ENCODE measurements around the gene TCEAL4. TPM values are rescaled to one million over a fixed set of nuclear protein-coding genes. Genes with fewer than 3 reads are reported as not detected.
"Not testable (repeated sequence)": the region's sequence is repeated elsewhere in the genome, so short reads cannot be mapped to it uniquely, and the experiment has no call there.

Gene TCEAL4
- polyA plus RNA-seq, 1 donor: 171 TPM

- no peak for DNase-seq
Measured at GRCh38 chrX:103571726-103572125, 13.6 kb upstream of the TCEAL4 start.

DNA sequence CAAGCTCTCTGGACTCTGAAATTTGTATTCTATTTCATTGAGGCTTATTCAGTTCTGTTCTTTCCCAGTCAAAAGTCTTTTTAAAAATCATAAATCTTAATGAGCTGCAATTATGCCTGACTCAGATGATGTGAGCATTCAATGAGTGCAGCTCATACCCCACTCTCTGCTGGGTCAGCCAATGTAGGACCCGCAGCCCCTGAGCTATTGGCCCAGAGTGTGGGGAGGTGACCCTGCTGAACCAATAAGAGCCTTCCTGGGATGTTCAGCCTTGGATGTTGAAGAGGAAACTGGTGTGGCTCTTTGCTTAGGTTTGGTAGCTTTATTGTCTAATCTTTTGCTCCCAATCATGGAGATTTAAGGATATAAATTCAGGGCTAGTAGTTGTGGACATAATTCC lies 12.1 kb upstream of the TCEAL4 start:
- DNase-seq: no peak

DNA sequence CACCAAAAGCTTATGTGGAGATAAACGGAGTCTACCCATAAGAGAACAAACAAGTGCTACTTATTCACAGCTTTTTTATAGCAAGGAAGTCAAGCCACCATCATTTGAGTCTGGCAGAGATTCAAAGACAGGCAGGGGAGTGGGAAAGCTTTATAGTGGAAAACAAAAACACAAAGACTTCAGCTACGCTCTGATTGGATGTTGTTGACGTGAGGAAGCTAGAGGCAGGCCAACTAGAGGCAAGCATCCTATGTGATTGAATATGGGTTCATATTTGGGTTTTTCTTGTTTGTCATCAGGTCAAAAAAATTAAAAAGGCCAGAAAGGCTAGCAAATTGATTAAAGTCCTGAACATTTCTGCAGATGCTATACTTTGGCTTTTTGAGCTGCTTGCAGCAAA lies 719 bp upstream of the TCEAL4 start:
- peak; percentile 26 for DNase-seq

- DNase-seq: peak; percentile 5
Measured at GRCh38 chrX:103586314-103586646, 965 bp downstream of the TCEAL4 start.

- DNase-seq: no peak
Measured at GRCh38 chrX:103586659-103587058, 1.3 kb downstream of the TCEAL4 start.

- not testable (repeated sequence) for DNase-seq
Measured at GRCh38 chrX:103592295-103592694, 7.0 kb downstream of the TCEAL4 start.

- DNase-seq: not testable (repeated sequence)
Measured at GRCh38 chrX:103595202-103595601, 9.9 kb downstream of the TCEAL4 start.

DNA sequence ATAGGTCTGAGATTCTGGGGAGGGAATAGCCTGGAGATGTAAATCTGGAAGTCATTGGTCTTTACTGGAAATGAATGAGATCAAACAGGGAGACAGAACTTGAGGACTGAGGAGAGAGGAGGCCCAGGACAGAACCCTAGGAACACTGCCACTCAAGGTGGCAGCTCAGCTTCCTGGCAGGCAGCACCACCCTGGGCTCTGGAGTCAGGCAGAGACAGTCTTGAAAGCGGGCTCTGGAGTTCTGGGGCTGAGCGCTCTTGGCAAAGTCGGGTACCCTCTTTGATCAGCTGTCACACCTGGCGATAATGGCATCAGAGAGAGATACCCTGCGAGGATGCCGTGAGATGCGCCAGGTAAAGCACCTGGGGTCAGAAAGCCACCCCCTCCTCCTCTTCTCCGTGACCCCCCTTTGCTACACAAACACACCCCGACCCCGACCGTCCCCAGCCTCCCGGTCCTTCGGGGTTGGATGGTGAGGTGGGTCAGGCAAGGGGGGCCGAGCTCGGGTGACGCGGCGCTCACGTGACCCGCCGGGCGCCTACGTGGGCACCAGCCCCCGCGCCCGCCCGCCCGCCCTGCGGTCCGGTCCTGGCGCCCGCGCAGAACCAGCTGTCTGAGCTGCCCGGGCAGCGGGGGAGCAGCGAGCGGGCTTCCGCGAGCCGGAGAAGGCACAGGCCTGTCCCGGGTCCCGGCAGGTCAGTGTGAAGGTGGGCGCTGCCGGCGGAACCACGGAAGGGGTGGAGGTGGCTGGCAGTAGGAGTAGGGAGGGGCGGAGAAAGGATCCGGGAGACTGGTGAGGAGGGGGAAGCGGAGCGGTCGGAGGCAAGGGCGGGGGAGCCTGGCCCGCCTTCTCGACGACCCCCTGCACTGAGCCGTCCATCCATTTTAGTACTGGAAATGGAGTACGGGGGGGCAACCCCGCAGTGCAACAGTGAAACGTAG lies 22.3 kb downstream of the TCEAL4 start, which contains the start of gene TCEAL3:
TSS of gene TCEAL3 (plus strand) at position 600 of the 942 bp plus-strand sequence. CDS start 1,102 bp downstream, outside the sequence.
- peak; percentile 33 for DNase-seq

DNA sequence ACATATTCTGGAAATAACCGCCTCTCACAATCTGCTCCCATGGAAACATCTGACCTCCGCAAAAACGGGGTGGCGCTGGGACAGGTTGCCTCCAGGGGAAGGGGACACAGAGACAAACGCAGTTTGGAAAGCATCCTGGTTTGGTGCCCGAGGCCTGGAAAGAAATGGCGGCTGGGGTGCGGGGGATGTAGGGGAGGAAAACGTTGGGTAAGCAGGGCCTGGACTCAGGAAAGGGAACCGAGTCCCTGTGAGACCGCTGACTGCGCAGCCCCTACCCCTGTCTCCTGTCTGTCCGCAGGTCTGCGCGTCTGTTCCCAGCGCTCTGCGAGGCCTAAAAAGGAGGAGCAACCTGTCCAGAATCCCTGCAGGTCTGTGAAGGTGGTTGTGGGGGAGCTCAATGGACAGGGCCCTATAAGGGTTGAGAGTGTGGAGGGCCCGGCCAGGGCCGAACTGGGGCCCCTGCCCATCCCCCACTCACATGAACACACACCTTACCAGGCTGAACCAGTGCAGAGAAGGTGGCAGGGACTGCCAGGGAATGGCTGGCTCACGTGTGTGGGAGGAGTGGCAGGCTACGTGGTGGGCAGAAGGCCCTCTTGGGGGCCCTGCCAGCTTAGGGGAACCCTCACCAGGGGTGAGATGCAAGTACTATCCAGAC lies 23.1 kb downstream of the TCEAL4 start:
- no peak for DNase-seq

GRCh38 chrX:103610282-103610681 lies 25.0 kb downstream of the TCEAL4 start:
- no peak for DNase-seq

- DNase-seq: no peak
Measured at GRCh38 chrX:103613362-103613890, 28.1 kb downstream of the TCEAL4 start.

DNA sequence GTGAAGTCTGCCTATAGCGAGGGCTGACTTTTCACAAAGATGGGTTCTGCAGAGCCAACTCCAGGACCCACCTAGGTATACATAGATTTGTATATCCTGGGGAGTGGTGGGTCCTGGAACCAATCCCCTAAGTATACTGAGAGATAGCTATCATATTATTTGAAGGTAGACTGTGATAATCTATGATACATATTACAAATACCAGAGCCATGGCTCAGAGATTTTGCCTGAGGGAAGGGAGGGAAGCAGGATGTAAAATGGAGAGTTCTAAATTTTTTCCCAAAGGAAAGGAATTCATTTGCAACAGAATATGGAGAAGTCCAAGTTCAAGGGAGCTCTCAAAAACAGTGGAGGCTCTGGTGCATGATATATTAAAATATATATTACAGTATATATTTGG lies 29.7 kb downstream of the TCEAL4 start:
- no peak for DNase-seq

- DNase-seq: no peak
Measured at GRCh38 chrX:103615781-103616371, 30.6 kb downstream of the TCEAL4 start.

- DNase-seq: no peak
Measured at GRCh38 chrX:103616676-103617186, 31.4 kb downstream of the TCEAL4 start.

- no peak for DNase-seq
Measured at GRCh38 chrX:103624111-103624510, 38.8 kb downstream of the TCEAL4 start.

- DNase-seq: no peak
Measured at GRCh38 chrX:103626855-103627254, 41.5 kb downstream of the TCEAL4 start.

DNA sequence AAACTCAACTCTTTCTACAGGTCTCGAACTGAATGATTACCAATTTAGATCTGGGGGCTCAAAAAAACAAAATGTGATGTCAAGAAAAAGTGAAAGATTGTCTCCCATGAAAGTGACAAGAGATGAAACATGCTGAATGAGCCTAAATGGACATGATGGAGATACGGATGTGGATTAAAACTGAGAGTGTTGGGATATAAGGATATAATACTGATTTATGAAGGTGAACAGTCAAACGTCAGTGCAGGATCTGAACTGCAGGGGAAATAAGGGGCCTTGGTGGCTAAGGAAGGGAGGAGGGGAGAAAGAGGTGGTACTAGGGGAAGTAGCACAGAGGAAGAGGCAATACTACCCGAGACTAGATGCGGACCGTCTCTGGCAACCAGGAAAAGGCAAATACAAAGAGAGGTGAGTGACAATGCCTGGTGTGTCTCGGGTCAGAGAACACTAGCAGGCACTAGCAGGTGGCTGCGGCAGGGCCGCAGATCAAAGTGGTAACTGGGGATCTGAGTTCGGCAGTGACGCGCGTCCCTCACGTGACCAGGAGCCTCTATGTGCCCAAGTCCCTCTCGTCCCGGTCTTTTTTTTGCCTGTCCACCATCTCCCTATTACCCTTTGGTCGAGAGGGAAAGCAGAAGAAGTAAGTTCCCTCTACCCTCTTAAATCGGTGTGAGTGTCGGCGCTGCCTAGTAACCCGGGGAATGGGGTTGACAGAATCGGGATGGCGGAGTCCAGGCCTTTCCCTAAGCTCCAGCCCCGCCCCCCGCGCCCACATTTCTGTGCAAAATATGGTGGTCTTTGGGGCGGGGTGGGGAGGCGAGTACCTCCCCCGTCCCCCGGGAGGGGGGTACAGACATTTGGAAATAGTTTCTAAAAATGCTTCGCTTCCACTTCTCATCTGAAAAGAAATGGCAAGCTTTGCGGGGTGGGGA lies 43.3 kb downstream of the TCEAL4 start, which contains the start of gene TCEAL1:
TSS of gene TCEAL1 (plus strand) at position 590 of the 932 bp plus-strand sequence. CDS start 942 bp downstream, outside the sequence.
- peak; percentile 50 for DNase-seq

DNA sequence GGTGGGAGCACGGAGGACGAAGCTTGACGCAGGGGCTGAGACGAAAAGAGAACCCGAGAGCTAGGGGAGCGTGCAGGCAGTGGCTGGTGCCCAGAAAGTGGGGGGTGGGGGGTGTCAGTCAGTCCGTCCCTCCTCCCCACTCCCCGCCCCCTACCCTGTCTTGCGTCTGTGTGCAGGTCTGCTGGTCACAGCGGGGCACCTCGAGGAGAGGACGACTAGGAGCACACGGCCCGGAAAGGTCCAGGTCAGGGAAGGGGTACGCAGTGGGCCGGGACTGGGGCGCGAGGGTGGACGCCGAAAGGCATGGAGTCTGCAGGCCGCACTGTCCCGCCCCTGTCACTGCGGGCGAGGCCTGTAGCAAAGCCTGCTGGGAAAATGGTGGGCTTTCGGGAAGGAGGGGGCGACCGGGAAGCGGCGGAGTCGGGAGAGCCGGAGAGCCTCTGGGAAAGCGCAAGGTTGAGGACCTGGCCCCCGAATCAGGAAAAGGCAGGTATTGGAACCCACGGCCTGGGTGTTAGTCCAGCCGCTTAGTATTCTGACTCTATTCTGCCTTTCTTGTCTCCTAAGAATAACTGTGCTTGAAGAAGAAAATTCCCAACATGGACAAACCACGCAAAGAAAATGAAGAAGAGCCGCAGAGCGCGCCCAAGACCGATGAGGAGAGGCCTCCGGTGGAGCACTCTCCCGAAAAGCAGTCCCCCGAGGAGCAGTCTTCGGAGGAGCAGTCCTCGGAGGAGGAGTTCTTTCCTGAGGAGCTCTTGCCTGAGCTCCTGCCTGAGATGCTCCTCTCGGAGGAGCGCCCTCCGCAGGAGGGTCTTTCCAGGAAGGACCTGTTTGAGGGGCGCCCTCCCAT lies 44.2 kb downstream of the TCEAL4 start:
- peak; percentile 74 for DNase-seq

DNA sequence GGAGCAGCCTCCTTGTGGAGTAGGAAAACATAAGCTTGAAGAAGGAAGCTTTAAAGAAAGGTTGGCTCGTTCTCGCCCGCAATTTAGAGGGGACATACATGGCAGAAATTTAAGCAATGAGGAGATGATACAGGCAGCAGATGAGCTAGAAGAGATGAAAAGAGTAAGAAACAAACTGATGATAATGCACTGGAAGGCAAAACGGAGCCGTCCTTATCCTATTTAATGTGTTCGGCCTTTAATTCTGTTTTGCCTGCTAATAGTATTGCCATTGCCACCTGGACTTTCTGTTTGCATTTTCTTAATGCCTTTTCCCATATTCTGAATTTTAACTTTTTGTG lies 44.8 kb downstream of the TCEAL4 start:
- no peak for DNase-seq

- no peak for DNase-seq
Measured at GRCh38 chrX:103631145-103631544, 45.8 kb downstream of the TCEAL4 start.

Measured in left kidney (tissue), 2 donors.